HG03575 (cell line): ENCODE measurements around the gene LRBA.
A peak's percentile ranks its signal among the peaks of the same experiment; 100 is the strongest.
"Not testable (repeated sequence)": the region's sequence is repeated elsewhere in the genome, so short reads cannot be mapped to it uniquely, and the experiment has no call there.

Experiments
- ATAC-seq: cut with Tn5 transposase; IDR thresholded peaks from one replicate; pipeline ENCODE4 v1.9.1; 2021; ENCODE audit not compliant: unreplicated experiment, insufficient number of reproducible peaks, low FRiP score; ENCODE audit errors: extremely low read depth

The LRBA gene, protein sequence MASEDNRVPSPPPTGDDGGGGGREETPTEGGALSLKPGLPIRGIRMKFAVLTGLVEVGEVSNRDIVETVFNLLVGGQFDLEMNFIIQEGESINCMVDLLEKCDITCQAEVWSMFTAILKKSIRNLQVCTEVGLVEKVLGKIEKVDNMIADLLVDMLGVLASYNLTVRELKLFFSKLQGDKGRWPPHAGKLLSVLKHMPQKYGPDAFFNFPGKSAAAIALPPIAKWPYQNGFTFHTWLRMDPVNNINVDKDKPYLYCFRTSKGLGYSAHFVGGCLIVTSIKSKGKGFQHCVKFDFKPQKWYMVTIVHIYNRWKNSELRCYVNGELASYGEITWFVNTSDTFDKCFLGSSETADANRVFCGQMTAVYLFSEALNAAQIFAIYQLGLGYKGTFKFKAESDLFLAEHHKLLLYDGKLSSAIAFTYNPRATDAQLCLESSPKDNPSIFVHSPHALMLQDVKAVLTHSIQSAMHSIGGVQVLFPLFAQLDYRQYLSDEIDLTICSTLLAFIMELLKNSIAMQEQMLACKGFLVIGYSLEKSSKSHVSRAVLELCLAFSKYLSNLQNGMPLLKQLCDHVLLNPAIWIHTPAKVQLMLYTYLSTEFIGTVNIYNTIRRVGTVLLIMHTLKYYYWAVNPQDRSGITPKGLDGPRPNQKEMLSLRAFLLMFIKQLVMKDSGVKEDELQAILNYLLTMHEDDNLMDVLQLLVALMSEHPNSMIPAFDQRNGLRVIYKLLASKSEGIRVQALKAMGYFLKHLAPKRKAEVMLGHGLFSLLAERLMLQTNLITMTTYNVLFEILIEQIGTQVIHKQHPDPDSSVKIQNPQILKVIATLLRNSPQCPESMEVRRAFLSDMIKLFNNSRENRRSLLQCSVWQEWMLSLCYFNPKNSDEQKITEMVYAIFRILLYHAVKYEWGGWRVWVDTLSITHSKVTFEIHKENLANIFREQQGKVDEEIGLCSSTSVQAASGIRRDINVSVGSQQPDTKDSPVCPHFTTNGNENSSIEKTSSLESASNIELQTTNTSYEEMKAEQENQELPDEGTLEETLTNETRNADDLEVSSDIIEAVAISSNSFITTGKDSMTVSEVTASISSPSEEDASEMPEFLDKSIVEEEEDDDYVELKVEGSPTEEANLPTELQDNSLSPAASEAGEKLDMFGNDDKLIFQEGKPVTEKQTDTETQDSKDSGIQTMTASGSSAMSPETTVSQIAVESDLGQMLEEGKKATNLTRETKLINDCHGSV (N-terminal part only)

DNA sequence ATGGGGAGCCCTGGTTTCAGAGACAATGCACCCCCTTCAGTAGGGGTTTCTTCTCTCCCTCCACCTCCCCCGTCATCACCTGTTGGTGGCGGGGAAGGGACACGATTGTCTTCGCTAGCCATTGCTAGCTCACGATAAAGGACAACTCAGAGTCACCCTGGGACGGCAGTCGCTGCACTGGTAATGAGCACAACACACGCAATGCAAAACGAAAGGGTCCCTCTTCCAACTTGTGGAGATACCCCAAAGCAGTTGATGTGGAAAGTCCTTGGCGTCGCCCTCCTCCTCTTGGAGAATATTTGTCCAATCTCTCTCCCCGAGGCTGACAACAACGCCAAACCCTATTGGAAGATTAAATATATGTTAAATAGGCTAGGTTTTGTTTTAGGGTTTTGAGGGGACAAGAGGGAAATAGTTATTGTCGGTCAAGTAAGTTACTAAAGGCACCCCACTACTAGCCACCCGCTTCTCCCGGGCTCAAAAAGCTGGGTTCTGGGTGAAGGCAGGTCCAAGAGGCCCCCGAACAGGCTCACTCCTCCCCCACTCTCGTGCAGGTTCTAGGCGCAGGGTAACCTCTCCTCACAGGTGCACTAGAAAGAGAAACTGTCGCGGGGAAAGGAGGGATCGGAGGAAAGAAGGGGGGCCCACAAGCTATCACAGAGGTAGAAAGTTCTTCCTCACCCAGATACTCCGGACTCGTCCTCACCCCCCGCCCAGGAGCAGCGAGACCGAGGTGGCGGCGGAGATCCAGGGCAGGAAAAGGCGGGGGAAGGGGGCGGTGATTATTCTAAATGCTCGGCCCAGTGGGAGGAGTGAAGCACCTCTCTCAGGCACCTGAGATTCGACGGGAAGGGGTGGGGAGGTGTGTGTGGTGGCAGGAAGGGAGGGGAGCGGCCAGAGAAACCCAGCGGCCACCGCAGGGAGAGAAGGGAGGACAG is at the start of gene LRBA:
Gene LRBA (minus strand): TSS at position 764 of the 938 bp plus-strand sequence. CDS start 642 bp downstream, at position 122.
- ATAC-seq = peak; percentile 6

DNA sequence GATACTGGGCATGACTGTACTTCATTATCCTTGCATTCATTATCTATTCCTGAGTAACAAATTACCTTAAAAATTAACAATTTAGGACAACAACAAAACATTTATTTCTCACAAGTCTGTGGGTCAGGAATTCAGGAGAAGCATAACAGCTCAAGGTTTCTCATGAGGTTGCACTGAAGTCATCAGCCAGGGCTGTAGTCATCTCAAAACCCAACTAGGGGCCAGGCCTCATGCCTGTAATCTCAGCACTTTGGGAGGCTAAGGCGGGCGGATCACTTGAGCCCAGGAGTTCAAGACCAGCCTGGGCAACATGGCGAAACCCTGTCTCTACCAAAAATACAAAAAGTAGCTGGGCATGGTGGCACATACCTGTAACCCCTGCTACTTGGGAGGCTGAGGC is 48.1 kb upstream of the LRBA start:
- ATAC-seq = not testable (repeated sequence)

DNA sequence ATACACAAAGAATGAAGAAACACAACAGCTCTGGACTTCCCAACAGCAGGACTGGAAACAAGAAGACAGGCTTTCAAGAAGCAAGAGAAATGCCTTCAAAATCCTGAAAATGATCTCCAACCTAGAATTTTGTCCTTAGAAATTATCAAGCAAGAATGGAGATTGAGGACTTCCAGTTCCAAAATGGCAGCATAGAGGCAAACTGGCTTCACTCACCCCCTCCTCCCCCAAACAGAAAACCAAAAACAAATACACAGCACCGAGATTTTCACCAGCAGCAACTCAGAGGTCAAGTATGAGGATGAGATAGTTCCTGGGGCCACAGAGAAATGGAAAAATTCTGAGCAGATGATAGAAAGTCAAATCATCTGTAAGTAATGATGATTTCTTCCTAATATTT is 40.5 kb upstream of the LRBA start:
- ATAC-seq = no peak

DNA sequence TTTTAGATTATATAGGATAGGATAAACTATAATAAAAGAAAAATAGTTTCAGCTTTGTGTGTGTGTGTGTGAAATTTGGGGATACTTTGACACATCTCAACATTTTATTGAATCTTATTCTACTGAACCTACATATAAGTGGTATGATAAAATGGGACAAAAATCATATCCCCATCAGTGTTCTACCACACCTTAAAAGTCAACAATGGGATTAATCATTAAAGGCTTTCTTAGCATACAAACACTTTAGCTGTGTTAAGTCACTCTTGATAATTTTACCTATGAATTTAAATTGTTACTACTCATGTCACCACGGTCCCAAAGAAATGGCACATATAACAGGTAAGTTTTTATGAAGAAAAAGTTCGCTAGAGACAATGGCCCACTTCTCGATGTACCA is 37.7 kb upstream of the LRBA start:
- no peak for ATAC-seq

DNA sequence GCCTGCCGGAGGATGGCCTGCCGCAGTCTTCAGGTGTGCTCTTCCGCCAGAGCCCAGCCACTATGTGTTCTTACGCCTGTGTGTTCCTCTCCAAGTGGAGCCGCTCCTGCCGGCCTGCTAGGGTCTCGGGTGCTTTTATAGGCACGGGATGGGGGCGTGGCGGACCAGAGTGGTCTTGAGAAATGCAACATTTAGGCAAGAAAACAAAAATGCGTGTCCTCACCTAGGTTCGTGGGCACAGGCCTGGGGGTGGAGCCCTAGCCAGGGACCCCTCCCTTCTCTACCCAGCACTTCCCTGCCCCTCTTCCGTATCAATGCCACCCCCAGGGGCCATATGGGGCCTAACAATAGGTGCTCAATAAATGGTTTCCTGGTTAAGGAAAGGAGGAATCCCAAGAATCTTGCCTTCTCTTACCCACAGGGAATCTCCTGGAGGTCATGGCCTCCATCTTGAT is 34.4 kb upstream of the LRBA start:
- no peak for ATAC-seq

DNA sequence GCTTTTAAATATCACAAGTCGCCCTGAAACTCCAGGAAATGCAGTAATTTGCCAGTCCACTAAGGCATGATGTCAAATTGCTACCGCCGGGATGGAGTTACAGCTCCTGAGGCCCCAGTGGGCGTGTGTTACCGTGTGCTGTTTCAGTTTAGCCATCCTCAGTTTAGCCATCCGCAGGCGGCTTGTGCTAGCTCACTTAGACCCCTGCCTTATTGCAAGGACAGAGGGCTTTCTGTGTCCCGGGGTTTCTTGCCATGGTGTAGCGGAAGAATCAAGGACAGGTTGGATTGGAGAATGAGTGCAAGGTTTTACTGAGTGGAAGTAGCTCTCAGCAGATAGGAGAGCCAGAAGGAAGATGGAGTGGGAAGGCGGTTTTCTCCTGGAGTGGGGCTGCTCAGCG is 33.8 kb upstream of the LRBA start:
- no peak for ATAC-seq

DNA sequence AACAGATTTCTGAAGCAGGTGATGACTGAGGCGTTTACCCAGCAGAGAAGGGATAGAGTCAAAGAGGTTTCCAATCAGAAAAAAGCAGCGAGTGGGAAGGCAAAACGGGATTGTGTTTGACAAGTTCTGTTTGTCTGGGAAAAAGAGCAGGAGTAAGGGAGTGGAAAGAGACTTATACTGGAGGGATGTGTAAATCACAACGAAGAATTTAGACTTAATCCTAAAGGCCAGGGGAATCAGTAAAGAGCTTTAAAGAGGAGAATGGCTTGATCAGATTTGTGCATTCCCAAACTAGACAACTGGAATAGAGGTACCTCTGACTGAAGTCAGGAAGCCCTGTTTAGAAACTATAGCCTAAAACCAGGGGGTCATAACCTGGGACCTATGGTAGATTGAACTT is 31.5 kb upstream of the LRBA start:
- ATAC-seq = no peak

DNA sequence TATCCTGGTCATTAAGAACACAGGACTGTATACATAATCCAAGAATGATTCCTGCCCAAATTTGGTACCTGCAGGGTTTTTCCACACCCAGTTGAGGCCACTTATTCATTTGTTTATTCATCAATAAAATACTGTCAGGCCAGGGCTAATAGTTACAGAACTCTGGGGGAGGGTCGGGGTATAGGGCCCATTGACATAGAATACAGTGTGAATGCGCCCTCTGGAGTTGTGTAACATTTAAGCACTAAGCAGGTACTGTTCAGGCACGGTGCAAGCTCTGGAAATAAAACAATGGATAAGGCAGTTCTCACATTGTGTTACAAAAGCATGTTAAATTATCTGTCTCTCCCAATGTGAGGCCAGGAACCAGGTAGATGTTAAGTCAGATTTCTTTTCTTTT is 30.8 kb upstream of the LRBA start:
- no peak for ATAC-seq

DNA sequence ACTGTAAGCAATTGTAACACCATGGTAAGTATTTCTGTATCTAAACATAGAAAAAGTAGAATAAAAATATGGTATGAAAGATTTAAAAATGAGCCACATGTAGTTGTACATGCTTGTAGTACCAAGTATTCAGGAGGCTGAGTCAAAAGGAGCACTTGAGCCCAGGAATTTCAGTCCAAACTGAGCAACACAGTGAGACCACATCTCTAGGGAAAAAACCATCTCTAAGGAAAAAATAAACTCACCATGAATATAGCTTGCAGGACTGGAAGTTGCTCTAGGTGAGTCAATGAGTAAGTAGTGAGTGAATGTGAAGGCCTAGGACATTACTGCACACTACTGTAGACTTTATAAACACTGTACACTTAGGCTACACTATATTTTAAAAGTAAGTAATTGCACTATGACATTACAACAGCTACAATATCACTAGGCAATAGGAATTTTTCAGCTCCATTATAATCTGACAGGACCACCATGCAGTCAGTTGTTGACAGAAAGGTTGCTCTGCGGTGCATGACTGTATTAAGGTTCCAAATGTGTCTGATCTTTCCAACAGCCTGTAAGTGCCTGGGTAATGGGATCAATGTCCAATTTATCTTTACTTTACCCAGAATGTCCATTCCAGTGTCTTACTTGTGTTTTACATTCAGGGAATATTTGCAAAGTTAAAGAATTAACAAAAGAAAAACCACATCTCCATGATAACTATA is 28.9 kb upstream of the LRBA start:
- no peak for ATAC-seq

DNA sequence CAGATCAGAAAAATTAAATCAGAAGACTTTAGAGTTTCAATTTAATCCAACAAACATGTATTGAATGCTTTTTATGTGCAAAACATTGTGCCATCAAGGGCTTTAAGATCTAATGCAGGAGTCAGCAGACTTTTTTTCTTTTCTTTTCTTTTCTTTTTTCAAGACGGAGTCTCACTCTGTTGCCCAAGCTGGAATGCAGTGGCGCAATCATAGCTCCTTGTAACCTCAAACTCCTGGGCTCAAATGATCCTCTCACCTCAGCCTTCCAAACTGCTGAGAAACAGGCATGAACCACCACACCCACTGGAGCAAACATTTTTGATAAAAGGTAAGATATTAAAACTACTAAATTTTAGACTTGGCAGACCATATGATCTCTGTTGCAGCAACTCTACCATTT is 24.6 kb upstream of the LRBA start:
- no peak for ATAC-seq

DNA sequence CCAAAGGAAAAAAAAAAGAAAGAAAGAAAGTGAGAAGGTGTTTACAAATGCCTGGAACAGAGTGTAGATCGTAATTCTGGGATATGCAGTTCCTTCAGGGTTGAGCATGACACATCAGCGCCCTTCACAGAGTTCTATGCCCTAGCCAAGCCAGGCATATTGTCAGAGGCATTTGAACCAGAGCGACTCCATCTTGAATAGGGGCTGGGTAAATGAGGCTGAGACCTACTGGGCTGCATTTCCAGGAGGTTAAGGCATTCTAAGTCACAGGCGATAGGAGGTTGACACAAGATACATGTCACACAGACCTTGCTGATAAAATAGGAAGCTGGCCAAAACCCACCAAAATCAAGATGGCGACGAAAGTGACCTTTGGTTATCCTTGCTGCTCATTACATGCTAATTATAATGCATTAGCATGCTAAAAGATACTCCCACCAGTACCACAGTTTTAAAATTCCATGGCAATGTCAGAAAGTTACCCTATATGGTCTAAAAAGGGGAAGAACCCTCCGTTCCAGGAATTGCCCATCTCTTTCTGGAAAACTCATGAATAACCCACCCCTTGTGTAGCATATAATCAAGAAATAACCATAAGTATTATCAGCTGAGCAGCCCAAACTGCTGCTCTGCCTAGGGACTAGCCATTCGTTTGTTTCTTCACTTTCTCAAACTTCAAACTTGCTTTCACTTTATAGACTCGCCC is 23.5 kb upstream of the LRBA start:
- ATAC-seq = no peak

DNA sequence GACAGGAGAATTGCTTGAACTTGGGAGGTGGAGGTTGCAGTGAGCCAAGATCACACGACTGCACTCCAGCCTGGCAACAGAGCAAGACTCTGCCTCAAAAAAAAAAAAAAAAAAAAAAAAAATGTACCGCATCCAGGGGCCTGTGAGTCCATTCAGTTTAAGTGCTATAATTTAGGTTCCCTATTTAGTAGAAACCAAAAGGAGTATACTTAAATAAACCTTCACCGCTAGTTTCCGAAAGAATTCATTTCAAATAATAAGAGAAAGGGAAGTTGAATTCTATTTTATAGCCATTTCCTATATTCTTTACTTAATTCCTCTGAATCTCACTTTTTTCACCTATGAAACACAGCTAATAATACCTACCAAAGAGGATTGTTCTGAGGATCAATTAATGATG is 20.8 kb upstream of the LRBA start:
- ATAC-seq = no peak

DNA sequence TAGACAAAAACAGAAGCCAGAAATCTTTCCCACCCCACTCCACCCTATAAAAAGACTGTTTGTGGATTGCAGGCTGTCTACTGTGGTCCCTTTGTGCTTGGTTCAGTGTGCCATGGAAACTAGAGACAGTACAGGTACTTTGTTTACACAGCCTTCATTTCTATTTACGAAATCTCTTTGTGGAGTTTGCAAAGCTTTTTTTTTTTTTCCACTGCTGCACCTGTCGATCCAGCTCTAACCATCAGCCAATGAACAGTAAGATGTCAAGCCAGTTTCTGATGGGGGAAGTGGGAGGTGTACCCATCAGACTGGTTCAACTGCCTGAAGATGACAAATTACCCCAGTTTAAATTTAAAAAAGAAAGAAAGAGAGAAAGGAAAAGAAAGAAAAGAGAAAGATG is 20.2 kb upstream of the LRBA start:
- ATAC-seq = no peak

DNA sequence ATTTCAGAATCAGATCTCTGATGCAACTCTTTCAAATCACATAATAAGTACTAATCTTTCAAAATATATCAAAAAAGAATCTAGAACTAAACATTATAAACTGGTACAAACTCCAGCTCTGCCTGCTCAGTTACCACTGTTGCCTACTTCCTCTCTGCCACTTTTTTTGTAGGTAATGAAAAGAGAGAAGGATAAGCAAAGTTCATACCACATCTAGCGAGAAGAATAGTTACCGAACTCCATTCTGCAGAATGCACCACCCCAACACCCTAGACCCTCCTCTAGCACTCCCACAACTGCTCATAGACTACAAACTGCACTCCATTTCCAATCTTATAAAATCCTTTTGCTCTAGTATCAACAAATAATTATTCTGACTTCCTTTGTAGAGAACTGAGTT is 19.7 kb upstream of the LRBA start:
- ATAC-seq = no peak

DNA sequence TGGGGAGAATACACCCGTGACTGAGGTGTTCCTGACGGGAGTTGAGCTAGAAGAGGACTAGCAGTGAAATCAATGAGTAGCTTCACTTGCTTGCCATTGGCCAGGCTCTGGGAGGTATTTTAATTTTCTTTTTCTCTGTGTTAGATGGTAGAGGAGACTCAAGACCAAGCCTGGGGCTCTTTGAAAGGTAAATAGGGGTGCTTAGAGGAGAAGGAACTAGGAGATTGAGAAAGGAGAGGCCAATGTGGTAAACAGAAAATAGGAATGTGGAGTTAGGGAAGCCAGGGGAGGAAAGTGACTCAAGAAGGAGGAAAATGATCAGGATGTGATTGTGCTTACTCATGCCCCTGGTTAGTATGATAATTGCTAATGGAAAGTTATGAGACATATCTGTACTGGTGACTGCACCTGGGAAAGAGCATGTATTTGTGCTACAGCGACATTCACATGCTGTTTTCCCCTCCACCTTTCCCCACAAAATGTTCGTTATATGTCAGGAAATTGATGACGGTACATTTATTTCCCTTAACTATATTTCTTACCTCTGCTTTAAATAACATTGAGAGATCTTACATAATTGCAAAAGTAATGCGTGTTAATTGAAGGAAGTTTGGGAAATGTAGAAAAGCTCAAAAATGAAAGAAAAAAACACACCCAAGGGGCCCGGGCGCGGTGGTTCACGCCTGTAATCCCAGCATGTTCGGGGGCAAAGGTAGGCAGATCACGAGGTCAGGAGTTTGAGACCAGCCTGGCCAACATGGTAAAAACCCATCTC is 16.9 kb upstream of the LRBA start:
- ATAC-seq = no peak

DNA sequence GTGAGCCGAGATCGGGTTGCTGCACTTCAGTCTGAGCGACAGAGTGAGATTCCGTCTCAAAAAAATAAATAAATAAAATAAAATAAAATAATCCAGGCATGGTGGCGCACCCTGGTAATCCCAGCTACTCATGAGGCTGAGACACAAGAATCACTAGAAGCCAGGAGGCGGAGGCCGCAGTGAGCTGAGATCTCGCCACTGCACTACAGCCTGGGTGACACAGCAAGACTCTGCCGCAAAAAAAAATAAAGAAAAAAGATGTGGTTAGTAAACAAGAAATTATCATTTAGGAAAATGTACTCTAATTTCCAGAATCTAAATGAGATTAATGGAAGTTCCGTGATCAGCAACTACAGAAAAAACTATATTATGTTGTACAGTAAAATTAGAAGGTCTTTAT is 14.5 kb upstream of the LRBA start:
- no peak for ATAC-seq

DNA sequence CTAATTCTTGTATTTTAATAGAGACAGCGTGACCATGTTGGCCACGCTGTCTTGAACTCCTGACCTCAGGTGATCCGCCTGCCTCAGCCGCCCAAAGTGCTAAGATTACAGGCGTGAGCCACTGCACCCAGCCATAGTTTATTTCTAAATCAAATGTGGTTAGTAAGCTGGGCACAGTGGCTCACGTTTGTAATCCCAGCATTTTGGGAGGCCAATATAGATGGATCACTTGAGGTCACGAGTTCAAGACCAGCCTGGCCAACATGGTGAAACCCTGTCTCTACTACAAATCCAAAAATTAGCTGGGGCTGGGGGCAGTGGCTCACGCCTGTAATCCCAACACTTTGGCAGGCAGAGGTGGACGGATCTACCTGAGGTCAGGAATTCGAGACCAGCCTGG is 13.9 kb upstream of the LRBA start:
- ATAC-seq = not testable (repeated sequence)
